Mesenteric fat pad (tissue), 1 donor: ENCODE data around the gene ESRRA. TPM values are rescaled to one million over a fixed set of nuclear protein-coding genes. Genes with fewer than 3 reads are reported as not detected.

Experiments
- DNase-seq: peaks from one replicate; pipeline ENCODE4 v3.0.0-alpha.2; 2020; ENCODE audit warnings: low spot score
- total RNA-seq: library from RNA; stranded (reverse); fragmentation: NEBNext Ultra II Directional; extraction: Animal tissue kit (Norgen Biotek cat#: 25700); gene quantifications from one replicate; pipeline ENCODE4 v1.2.1, GENCODE V29; 2021
- donor health status: DM: yes; HTN: yes; CAD: no.

Gene ESRRA
- total RNA-seq, 1 donor from 2014 or later = 56.9 TPM

DNA sequence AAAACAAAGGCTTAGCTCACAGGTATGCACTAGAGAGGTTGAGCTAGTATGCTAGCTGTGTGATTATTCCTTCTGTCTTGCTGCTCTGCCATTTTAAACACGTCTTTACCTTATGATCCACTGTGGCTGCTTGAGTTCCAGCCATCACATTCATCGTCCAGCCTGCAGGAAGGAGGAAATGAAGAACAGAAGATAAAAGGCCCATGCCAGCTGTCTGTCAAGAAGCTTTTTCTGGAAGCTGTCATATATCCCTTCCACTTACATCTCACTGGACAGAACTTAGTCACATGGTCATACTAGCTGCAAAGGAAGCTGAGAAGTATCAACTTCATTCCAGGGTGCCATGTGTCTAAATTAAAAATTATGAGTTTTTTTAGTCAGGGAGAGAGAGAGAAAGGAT, 22.1 kb downstream of the ESRRA start:
- DNase-seq = no peak

DNA sequence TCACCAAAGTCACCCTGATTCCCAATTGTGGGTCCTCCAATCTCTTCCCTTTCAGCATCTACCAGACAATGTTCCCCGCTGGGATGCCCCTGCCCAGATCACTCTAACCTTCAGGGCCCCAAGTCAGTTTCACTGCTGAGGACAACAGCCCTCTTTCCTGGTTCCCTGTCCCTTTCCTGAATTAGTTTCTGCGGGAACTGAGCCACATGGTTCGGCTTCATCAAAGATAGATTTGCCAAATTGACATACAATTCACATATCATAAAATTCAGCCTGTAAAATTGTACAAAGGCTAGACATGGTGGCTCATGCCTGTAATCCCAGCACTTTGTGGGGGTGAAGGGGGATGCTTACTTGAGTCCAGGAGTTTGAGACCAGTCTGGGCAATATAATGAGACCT, 22.7 kb downstream of the ESRRA start:
- DNase-seq = no peak

GRCh38 chr11:64330888-64331287, 25.6 kb downstream of the ESRRA start:
- no peak for DNase-seq

GRCh38 chr11:64331569-64332371, 26.4 kb downstream of the ESRRA start:
- peak; percentile 90 for DNase-seq

DNA sequence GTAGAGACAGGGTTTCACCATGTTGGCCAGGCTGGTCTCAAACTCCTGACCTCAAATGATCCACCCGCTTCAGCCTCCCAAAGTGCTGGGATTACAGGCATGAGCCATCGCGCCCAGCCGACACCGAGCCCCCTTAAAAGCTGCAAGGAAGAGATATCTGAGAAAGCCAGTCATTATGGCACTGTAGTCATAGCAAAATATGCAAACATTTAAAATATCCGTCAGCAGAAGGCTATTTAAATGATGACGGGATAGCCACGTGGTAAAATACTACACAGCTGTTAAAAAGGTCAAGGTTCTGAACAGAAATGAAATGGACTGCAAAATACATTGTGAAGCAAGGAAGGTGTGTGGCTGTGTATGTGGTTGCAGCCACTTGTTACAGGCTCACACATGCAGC, 28.2 kb downstream of the ESRRA start:
- DNase-seq = no peak

DNA sequence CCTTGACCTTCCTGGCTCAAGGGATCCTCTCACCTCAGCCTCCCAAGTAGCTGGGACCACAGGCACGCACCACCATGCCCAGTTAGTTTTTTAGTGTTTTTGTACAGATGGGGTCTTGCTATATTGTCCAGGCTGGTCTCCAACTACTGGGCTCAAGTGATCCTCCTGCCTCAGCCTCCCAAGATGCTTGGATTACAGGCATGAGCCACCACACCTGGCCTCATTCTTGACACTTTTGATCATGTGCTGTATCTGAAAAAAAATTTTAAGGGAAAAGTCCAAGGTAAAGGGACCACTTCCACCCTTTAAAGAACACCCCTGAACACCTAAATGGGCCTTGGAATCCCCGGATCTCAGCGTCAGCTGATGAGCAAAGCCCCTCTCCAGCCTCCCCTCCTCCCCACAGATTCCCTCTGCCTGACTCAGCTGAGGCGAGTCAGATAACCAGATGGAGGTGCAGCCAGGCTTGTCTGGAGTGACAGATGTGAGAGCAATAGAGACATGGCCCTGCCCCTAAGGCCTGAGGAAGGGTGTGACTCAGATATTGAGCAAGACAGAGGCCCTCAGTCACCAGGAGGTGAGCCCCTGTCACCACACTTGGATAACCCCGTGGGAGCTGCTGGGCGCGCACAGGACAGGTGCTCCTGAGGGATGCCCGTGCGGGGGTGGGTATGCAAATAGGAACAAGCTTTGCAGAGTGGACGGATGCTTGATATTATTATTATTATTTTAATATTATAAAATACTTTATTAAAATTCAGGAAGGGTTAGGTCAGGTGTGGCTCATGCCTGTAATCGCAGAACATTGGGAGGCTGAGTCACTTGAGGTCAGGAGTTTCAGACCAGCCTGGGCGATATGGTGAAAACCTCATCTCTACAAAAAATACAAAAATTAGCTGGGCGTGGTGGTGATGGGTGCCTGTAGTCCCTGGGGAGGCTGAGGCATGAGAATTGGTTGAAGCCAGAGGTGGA, 29.7 kb downstream of the ESRRA start:
- no peak for DNase-seq

DNA sequence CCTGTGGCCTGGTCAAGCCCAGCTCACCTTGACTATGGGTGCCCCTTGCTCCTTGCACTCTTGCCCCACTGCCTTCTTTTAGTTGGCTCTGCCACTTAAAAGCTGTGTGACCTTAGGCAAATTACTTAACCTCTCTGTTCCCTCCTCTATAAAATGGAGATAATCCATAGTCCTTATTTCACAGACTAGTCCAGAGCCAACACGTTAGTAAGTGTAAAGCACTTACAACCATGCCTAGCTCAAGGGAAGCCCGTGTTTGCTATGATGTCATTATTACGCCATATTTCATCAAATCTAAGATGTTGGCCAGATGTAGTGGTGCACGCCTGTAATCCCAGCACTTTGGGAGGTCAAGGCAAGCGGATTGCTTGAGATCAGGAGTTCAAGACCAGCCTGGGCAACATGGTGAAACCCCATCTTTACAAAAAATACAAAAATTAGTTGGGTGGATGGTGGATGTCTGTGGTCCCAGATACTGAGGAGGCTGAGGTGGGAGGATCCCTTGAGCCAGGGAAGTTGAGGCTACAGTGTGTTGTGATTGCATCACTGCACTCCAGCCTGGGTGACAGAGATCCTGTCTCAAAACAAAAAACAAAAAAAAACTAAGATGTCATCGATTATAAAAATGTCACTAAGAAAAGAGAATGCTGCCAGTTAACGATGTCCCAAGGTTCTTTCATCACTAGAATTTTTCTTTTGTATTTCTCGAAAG, 32.4 kb downstream of the ESRRA start:
- DNase-seq = no peak

- DNase-seq = no peak
Observed at GRCh38 chr11:64338716-64339115, 33.4 kb downstream of the ESRRA start.

DNA sequence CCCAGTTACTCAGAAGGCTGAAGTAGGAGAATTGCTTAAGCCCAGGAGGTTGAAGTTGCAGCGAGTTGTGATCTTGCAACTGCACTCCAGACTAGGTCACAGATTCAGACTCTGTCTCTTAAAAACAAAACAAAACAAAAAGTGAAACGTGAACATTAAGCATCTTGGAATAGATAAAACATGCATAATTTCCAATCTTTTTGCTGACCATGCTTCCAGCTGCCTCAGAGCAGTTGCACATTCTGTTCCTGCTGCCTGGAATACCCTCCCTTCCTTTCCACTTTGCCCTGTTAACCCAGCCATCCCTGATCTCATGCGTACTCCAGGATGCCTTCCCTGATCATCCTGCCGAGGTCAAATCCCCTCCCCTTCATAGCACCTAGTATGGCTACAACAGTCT, 34.0 kb downstream of the ESRRA start:
- DNase-seq = no peak

DNA sequence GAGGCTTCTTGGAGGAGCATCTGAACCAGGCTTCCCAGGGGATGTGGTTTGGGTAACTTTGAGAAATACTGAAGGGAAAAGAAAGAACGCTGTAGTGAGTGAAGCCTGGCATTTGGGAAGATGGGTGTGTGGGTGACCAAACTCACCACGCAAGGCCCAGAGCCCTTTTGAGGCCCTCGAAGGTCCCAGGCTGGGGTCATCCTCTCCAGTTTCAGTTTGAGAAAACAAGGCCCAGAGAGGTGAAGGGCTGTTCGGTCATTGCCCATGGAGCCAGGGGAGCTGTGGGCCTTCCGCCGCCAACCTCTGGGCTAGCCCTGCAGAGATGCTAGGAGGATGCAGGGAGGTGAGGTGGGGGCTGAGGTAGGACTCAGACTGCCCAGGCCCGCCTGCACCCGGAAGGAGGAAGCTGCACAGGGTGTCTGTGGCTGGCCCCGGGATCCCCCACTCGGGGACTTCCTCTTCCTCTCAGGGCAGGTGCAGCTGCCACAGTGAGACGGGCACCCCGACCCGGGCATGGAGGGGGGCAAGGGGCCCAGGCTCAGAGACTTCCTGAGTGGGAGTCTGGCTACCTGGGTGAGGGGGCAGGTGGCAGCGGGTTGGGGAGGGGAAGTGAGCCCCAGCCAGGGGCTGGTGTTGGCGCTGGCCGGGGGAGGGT, 34.6 kb downstream of the ESRRA start, which contains the start of gene CCDC88B:
Gene CCDC88B (plus strand): TSS at position 451 of the 655 bp plus-strand sequence. CDS start 63 bp downstream, at position 514.
- no peak for DNase-seq

GRCh38 chr11:64340671-64341335, 35.5 kb downstream of the ESRRA start:
- DNase-seq = no peak

GRCh38 chr11:64341429-64341828, 36.1 kb downstream of the ESRRA start:
- no peak for DNase-seq

GRCh38 chr11:64341851-64342791, 36.8 kb downstream of the ESRRA start:
- peak; percentile 96 for DNase-seq

DNA sequence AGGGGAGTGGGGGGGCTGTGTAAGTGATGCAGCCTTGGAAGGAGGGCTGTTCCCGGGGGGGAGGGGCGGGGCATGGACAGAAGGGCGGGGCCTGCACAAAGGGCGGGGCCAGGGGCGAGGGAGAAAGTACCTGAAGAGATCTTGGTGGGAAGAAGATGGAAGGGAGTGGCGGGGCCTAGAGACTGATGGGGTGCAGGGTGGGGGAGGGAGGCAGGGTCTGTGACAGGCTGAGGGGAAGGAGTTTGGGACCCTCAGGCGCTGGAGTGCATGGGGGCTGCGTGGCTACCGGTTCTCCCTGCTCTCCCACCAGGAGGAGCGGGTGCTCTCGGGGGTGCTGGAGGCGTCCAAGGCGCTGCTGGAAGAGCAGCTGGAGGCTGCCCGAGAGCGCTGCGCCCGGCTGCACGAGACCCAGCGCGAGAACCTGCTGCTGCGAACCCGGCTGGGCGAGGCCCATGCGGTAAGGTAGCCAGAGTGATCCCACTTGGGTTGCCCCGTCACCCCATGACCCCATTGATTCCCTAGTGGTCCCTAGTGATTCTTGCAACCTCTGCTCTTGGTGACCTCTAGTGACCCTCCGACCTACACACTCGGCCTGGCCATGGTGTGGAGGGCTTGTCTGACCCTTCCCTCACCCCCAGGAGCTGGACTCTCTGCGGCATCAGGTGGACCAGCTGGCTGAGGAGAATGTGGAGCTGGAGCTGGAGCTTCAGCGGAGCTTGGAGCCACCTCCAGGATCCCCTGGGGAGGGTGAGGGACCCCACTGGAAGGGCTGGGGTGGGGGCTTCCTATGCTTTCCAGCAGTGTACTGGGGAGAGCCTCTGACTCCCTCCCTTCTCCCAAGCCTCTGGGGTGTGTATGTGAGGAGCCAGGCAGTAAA, 37.8 kb downstream of the ESRRA start:
- DNase-seq = no peak

DNA sequence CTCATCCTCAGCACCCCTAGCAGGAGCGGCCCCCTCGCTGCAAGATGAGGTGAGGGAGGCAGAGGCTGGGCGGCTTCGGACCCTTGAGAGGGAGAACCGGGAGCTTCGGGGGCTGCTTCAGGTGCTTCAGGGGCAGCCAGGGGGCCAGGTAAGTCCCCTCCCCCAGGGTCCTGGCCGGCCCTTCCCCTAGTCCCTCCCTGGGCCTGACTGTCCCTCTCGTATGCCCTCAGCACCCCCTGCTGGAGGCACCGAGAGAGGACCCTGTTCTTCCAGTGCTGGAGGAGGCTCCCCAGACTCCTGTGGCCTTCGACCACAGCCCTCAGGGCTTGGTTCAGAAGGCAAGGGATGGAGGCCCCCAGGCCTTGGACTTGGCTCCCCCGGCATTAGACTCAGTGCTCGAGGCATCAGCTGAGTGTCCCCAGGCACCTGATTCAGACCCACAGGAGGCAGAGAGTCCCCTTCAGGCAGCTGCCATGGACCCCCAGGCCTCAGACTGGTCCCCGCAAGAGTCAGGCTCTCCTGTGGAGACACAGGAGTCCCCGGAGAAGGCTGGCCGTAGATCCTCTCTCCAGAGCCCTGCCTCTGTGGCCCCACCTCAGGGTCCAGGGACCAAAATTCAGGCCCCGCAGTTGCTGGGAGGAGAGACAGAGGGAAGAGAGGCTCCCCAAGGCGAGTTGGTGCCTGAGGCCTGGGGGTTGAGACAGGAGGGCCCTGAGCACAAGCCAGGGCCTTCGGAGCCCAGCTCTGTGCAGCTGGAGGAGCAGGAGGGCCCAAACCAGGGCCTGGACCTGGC, 38.6 kb downstream of the ESRRA start:
- no peak for DNase-seq

- no peak for DNase-seq
Observed at GRCh38 chr11:64344787-64345186, 39.5 kb downstream of the ESRRA start.

- no peak for DNase-seq
Observed at GRCh38 chr11:64347193-64347867, 42.0 kb downstream of the ESRRA start.
